Fibroblast of mammary gland (primary cell): ENCODE measurements around the gene AP4E1.

Experiments
- DNase-seq: peaks from one replicate; pipeline ENCODE4 v3.0.0-alpha.2; 2010; ENCODE audit warnings: low read depth
- H3K4me3 ChIP-seq: 2 replicates; pipeline ENCODE4 v1.5.1; 2011; ENCODE audit warnings: low read depth, mild to moderate bottlenecking, low read length, moderate library complexity; ENCODE audit not compliant: control insufficient read depth
- CTCF ChIP-seq: conservative IDR thresholded peaks from 2 replicates; pipeline ENCODE4 v1.5.1; 2011; ENCODE audit warnings: low read depth, low read length, inconsistent platforms; ENCODE audit not compliant: control insufficient read depth, insufficient read depth

Gene AP4E1

GRCh38 chr15:50959717-50960116, 51.2 kb downstream of the AP4E1 start:
- H3K4me3 ChIP-seq: no peak overlapping the region
- no peak for TF ChIP-seq CTCF
- DNase-seq: no peak

- no peak overlapping the region for H3K4me3 ChIP-seq
- DNase-seq: no peak
- TF ChIP-seq CTCF: no peak
Observed at GRCh38 chr15:50964075-50964474, 55.6 kb downstream of the AP4E1 start.

- H3K4me3 ChIP-seq: no peak overlapping the region
- DNase-seq: peak; percentile 10
- TF ChIP-seq CTCF: no peak
Observed at GRCh38 chr15:50968353-50968752, 59.9 kb downstream of the AP4E1 start.

- no peak for DNase-seq
- H3K4me3 ChIP-seq: no peak overlapping the region
- TF ChIP-seq CTCF: no peak
Observed at GRCh38 chr15:50970524-50970923, 62.0 kb downstream of the AP4E1 start.

GRCh38 chr15:50971115-50971514, 62.6 kb downstream of the AP4E1 start:
- DNase-seq: no peak
- TF ChIP-seq CTCF: no peak
- no peak overlapping the region for H3K4me3 ChIP-seq

GRCh38 chr15:50971542-50971941, 63.1 kb downstream of the AP4E1 start:
- TF ChIP-seq CTCF: no peak
- DNase-seq: no peak
- H3K4me3 ChIP-seq: no peak overlapping the region

- DNase-seq: no peak
- no peak overlapping the region for H3K4me3 ChIP-seq
- TF ChIP-seq CTCF: no peak
Observed at GRCh38 chr15:50973605-50974004, 65.1 kb downstream of the AP4E1 start.
